GM23338 (cell line): ENCODE measurements around the gene BOK. TPM values are rescaled to one million over a fixed set of nuclear protein-coding genes. Genes with fewer than 3 reads are reported as not detected.
"Not testable (repeated sequence)": the region's sequence is repeated elsewhere in the genome, so short reads cannot be mapped to it uniquely, and the experiment has no call there.

ENCODE experiments used
- ATAC-seq: fragments of 200-7000 bp; cut with Tn5 transposase; 3 replicates; pipeline ENCODE4 v1.9.1; 2020
- DNase-seq: peaks from one replicate; pipeline ENCODE4 v3.0.0-alpha.2; 2015; ENCODE audit warnings: low spot score
- H2AFZ ChIP-seq: fragments of 200-600 bp; sonication (generic); 2 replicates; pipeline ENCODE4 v1.8.0; 2016; ENCODE audit warnings: antibody characterized with exemption, mild to moderate bottlenecking, moderate library complexity
- H3F3A ChIP-seq: fragments of 200-600 bp; sonication (generic); replicated peaks from 2 replicates; pipeline ENCODE4 v1.8.0; 2017; ENCODE audit warnings: antibody characterized with exemption, mixed run types, low read depth
- H3K27ac ChIP-seq: fragments of 200-600 bp; sonication (generic); 2 replicates; pipeline ENCODE4 v1.6.1; 2016; ENCODE audit warnings: low read depth
- H3K27me3 ChIP-seq: fragments of 200-600 bp; sonication (generic); 2 replicates; pipeline ENCODE4 v1.8.0; 2016; ENCODE audit warnings: mild to moderate bottlenecking, mixed run types, moderate library complexity; ENCODE audit not compliant: insufficient read depth
- H3K36me3 ChIP-seq: fragments of 200-600 bp; sonication (generic); 2 replicates; pipeline ENCODE4 v1.8.0; 2016; ENCODE audit warnings: mild to moderate bottlenecking; ENCODE audit not compliant: insufficient read depth
- H3K4me1 ChIP-seq: fragments of 200-600 bp; sonication (generic); 2 replicates; pipeline ENCODE4 v1.8.0; 2016; ENCODE audit warnings: mild to moderate bottlenecking, moderate library complexity; ENCODE audit not compliant: insufficient read depth
- H3K4me2 ChIP-seq: fragments of 200-600 bp; sonication (generic); 2 replicates; pipeline ENCODE4 v1.7.1; 2017; ENCODE audit warnings: mixed run types
- H3K4me3 ChIP-seq: fragments of 200-600 bp; sonication (generic); 2 replicates; pipeline ENCODE4 v1.6.1; 2016; ENCODE audit warnings: mixed run types
- H3K79me2 ChIP-seq: fragments of 200-600 bp; sonication (generic); replicated peaks from 2 replicates; pipeline ENCODE4 v1.8.0; 2017; ENCODE audit warnings: mild to moderate bottlenecking; ENCODE audit not compliant: insufficient read depth
- H3K9me2 ChIP-seq: fragments of 200-600 bp; sonication (generic); 2 replicates; pipeline ENCODE4 v1.8.0; 2017; ENCODE audit not compliant: insufficient read depth
- H4K20me1 ChIP-seq: fragments of 200-600 bp; sonication (generic); replicated peaks from 2 replicates; pipeline ENCODE4 v1.8.0; 2017; ENCODE audit warnings: mild to moderate bottlenecking; ENCODE audit not compliant: insufficient read depth
- H3K27ac Mint-ChIP-seq: 2 replicates; pipeline ENCODE4 v1.8.0; 2020; ENCODE audit warnings: inconsistent platforms, mild to moderate bottlenecking, moderate library complexity, mixed read lengths
- H3K27me3 Mint-ChIP-seq: 3 replicates; pipeline ENCODE4 v1.8.0; 2022; ENCODE audit warnings: low read depth, mild to moderate bottlenecking, moderate library complexity, mixed read lengths, inconsistent platforms; ENCODE audit not compliant: insufficient read depth, poor library complexity
- H3K36me3 Mint-ChIP-seq: 3 replicates; pipeline ENCODE4 v1.8.0; 2021; ENCODE audit warnings: low read depth, mild to moderate bottlenecking, inconsistent platforms, moderate library complexity, mixed read lengths
- H3K4me1 Mint-ChIP-seq: 3 replicates; pipeline ENCODE4 v1.8.0; 2020; ENCODE audit warnings: mild to moderate bottlenecking, inconsistent platforms, mixed read lengths
- H3K4me3 Mint-ChIP-seq: 3 replicates; pipeline ENCODE4 v1.8.0; 2021; ENCODE audit warnings: moderate library complexity, mild to moderate bottlenecking, inconsistent platforms, mixed read lengths
- H3K9me3 Mint-ChIP-seq: 3 replicates; pipeline ENCODE4 v1.8.0; 2020; ENCODE audit warnings: moderate library complexity, mild to moderate bottlenecking, inconsistent platforms, mixed read lengths
- CREB1 ChIP-seq: fragments of 250-450 bp; sonication (Bioruptor Pico); IDR thresholded peaks from 2 replicates; pipeline ENCODE4 v1.5.0; 2020; ENCODE audit warnings: low read depth, mild to moderate bottlenecking, moderate library complexity
- EZH2 ChIP-seq: fragments of 200-600 bp; sonication (generic); IDR thresholded peaks from one replicate; pipeline ENCODE4 v1.8.0; 2017; ENCODE audit warnings: antibody characterized with exemption, mild to moderate bottlenecking, low read depth; ENCODE audit not compliant: unreplicated experiment
- JUNB ChIP-seq: IDR thresholded peaks from one replicate; pipeline ENCODE4 v1.6.1; 2016; ENCODE audit warnings: antibody characterized with exemption; ENCODE audit not compliant: unreplicated experiment
- POLR2AphosphoS5 ChIP-seq: IDR thresholded peaks from 2 replicates; pipeline ENCODE4 v1.6.1; 2016; ENCODE audit warnings: antibody characterized with exemption, low read depth
- ZNF114 ChIP-seq: fragments of 250-450 bp; sonication (Bioruptor Pico); IDR thresholded peaks from 2 replicates; pipeline ENCODE4 v1.5.0; 2020; ENCODE audit warnings: mild to moderate bottlenecking, moderate library complexity
- ZNF331 ChIP-seq: fragments of 250-450 bp; sonication (Bioruptor Pico); IDR thresholded peaks from 2 replicates; pipeline ENCODE4 v1.5.0; 2020; ENCODE audit warnings: low read depth, mild to moderate bottlenecking, moderate library complexity
- polyA plus RNA-seq: library from polyadenylated mRNA; unstranded; fragments of >200 nt; fragmentation: Nextera tagmentation; extraction: Ambion mirVana; gene quantifications from 2 replicates; pipeline ENCODE4 v1.2.1, GENCODE V29; 2016
- total RNA-seq: library from RNA; depleted of rRNA; stranded (reverse); fragments of >200 nt; shearing (Covaris generic); gene quantifications from 2 replicates; pipeline ENCODE4 v1.2.3, GENCODE V29; 2014
- TF ChIP-seq, protein P1 (sequence below): IDR thresholded peaks from one replicate; pipeline ENCODE4 v1.6.1; 2018; ENCODE audit warnings: antibody characterized with exemption; ENCODE audit not compliant: unreplicated experiment

The BOK gene
- total and polyA plus RNA-seq, 2 experiments from 2014 or later, result 13.5 to 36.7 TPM

DNA sequence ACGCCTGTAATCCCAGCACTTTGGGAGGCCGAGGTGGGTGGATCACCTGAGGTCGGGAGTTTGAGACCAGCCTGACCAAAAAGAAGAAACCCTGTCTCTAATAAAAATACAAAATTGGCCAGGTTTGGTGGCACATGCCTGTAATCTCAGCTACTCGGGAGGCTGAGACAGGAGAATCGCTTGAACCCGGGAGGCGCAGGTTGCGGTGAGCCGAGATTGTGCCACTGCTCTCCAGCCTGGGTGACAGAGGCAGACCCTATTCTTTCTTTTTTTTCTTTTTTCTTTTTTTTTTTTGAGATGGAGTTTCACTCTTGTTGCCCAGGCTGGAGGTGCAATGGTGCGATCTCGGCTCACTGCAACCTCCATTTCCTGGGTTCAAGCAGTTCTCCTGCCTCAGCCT, 7.5 kb downstream of the BOK start:
- H3K4me2 ChIP-seq, H3K4me1 ChIP-seq, H3K36me3 Mint-ChIP-seq, H3F3A ChIP-seq, DNase-seq, H3K4me1 Mint-ChIP-seq, ATAC-seq, H3K4me3 Mint-ChIP-seq, H3K9me2 ChIP-seq, H3K27ac Mint-ChIP-seq, H3K4me3 ChIP-seq, H3K36me3 ChIP-seq, H3K27me3 Mint-ChIP-seq, H3K9me3 Mint-ChIP-seq, H2AFZ ChIP-seq, H3K27ac ChIP-seq, H3K79me2 ChIP-seq, H3K27me3 ChIP-seq: not testable (repeated sequence)
- peaks cover 14% of the 10 kb centered on the region for H4K20me1 ChIP-seq

DNA sequence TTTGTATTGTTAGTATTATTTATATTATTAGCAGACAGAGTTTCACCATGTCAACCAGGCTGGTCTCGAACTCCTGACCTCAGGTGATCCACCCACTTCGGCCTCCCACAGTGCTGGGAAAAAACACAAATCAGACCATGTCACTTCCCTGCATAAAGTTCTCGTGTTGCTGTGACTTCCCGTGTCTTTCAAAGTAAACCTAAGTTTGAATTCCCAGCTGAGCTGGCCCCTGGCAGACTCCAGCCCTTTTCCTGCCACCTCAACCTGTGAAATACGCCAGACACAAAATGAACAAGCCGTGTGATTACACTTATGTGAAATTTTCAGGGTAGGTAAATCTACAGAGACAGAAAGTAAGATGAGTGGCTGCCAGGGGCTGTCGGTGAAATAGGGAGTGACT, 7.9 kb downstream of the BOK start:
- peaks cover 6% of the 10 kb centered on the region for H3K27me3 Mint-ChIP-seq
- no peaks in the 10 kb centered on the region for H3K9me2 ChIP-seq
- no peak overlapping the region for H3K4me3 ChIP-seq
- no peaks in the 10 kb centered on the region for H3F3A ChIP-seq
- H3K4me3 Mint-ChIP-seq, result no peak overlapping the region
- no peaks in the 10 kb centered on the region for H3K27me3 ChIP-seq
- H3K27ac Mint-ChIP-seq, result no peak overlapping the region
- no peak overlapping the region for H3K4me2 ChIP-seq
- peaks cover 14% of the 10 kb centered on the region for H4K20me1 ChIP-seq
- H3K9me3 Mint-ChIP-seq, result no peaks in the 10 kb centered on the region
- H3K36me3 ChIP-seq, result no peaks in the 10 kb centered on the region
- H3K4me1 ChIP-seq, result no peaks in the 10 kb centered on the region
- H3K27ac ChIP-seq, result no peak overlapping the region
- TF ChIP-seq ZNF331 (CRISPR knock-in tag) (no peak), POLR2AphosphoS5 (no peak), JUNB (no peak), EZH2 (no peak), CREB1 (CRISPR knock-in tag) (no peak), ZNF114 (no peak)
- TF ChIP-seq, protein P1, sequence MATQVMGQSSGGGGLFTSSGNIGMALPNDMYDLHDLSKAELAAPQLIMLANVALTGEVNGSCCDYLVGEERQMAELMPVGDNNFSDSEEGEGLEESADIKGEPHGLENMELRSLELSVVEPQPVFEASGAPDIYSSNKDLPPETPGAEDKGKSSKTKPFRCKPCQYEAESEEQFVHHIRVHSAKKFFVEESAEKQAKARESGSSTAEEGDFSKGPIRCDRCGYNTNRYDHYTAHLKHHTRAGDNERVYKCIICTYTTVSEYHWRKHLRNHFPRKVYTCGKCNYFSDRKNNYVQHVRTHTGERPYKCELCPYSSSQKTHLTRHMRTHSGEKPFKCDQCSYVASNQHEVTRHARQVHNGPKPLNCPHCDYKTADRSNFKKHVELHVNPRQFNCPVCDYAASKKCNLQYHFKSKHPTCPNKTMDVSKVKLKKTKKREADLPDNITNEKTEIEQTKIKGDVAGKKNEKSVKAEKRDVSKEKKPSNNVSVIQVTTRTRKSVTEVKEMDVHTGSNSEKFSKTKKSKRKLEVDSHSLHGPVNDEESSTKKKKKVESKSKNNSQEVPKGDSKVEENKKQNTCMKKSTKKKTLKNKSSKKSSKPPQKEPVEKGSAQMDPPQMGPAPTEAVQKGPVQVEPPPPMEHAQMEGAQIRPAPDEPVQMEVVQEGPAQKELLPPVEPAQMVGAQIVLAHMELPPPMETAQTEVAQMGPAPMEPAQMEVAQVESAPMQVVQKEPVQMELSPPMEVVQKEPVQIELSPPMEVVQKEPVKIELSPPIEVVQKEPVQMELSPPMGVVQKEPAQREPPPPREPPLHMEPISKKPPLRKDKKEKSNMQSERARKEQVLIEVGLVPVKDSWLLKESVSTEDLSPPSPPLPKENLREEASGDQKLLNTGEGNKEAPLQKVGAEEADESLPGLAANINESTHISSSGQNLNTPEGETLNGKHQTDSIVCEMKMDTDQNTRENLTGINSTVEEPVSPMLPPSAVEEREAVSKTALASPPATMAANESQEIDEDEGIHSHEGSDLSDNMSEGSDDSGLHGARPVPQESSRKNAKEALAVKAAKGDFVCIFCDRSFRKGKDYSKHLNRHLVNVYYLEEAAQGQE, result no peak
- no peaks in the 10 kb centered on the region; the same call in 2 of the 3 replicates for H3K36me3 Mint-ChIP-seq
- ATAC-seq (no peak), DNase-seq (no peak)
- H3K4me1 Mint-ChIP-seq, result no peaks in the 10 kb centered on the region; the same call in 2 of the 3 replicates
- H2AFZ ChIP-seq, result no peak overlapping the region
- no peaks in the 10 kb centered on the region; the same call in 1 of the 2 replicates for H3K79me2 ChIP-seq

DNA sequence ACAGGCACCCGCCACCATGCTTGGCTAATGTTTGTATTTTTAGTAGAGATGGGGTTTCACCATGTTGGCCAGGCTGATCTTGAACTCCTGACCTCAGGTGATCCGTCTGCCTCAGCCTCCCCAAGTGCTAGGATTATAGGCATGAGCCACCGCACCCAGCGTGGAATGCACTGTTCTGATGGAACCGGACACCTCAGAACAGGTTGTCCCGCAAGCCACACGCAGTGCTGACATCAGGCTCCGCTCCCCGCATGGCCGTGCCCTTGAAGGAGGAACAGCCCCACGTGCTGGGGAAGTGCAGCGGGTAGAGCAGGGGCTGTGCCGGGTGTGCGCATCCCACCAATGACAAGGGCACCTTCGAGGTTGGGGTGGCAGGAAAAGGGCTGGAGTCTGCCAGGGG, 8.7 kb downstream of the BOK start:
- not testable (repeated sequence) for H3F3A ChIP-seq, H3K4me1 Mint-ChIP-seq, ATAC-seq, H3K79me2 ChIP-seq, H3K27me3 Mint-ChIP-seq, H3K4me2 ChIP-seq, H3K27ac Mint-ChIP-seq, H3K27ac ChIP-seq, H3K4me3 Mint-ChIP-seq, H3K27me3 ChIP-seq, H3K4me1 ChIP-seq, H3K4me3 ChIP-seq, H3K9me3 Mint-ChIP-seq, H3K9me2 ChIP-seq, H3K36me3 ChIP-seq, DNase-seq, H2AFZ ChIP-seq, H3K36me3 Mint-ChIP-seq
- peaks cover 14% of the 10 kb centered on the region for H4K20me1 ChIP-seq
